22Rv1 (cell line): Measurements from ENCODE around the gene STOML1.

ENCODE experiments used
- CTCF ChIP-seq: fragments of 450-650 bp; IDR thresholded peaks from 2 replicates; pipeline ENCODE4 v1.5.1; 2017; ENCODE audit warnings: mild to moderate bottlenecking
- ZFX ChIP-seq: fragments of 450-650 bp; IDR thresholded peaks from 2 replicates; pipeline ENCODE4 v1.6.1; 2017; ENCODE audit warnings: antibody characterized with exemption, borderline replicate concordance

- TF ChIP-seq CTCF (no peak), ZFX (no peak)
These were observed 43.7 kb downstream of the STOML1 start for GRCh38 chr15:73948396-73948795.
